Right forelimb (tissue), 1 donor: ENCODE data around the gene SCN10A.

Source experiments
- DNase-seq: peaks from one replicate; pipeline ENCODE4 v3.0.0-alpha.2; 2018

Gene SCN10A

GRCh38 chr3:38816026-38816425, at the start of gene SCN10A:
SCN10A (minus strand) TSS chr3:38816217; CDS start chr3:38794010, 22,207 bp downstream.
- no peak for DNase-seq

GRCh38 chr3:38853011-38853410, 37.0 kb upstream of the SCN10A start:
- DNase-seq = no peak

GRCh38 chr3:38843898-38844297, 27.9 kb upstream of the SCN10A start:
- DNase-seq = no peak

GRCh38 chr3:38842266-38842965, 26.4 kb upstream of the SCN10A start:
- no peak for DNase-seq

- DNase-seq = no peak
Observed at GRCh38 chr3:38840987-38841386, 25.0 kb upstream of the SCN10A start.

- no peak for DNase-seq
Observed at GRCh38 chr3:38837358-38837757, 21.3 kb upstream of the SCN10A start.

- no peak for DNase-seq
Observed at GRCh38 chr3:38836561-38836960, 20.5 kb upstream of the SCN10A start.

GRCh38 chr3:38835939-38836338, 19.9 kb upstream of the SCN10A start:
- DNase-seq = no peak

GRCh38 chr3:38834717-38835116, 18.7 kb upstream of the SCN10A start:
- no peak for DNase-seq

GRCh38 chr3:38834110-38834509, 18.1 kb upstream of the SCN10A start:
- no peak for DNase-seq

- no peak for DNase-seq
Observed at GRCh38 chr3:38829404-38829803, 13.4 kb upstream of the SCN10A start.

GRCh38 chr3:38828681-38829080, 12.7 kb upstream of the SCN10A start:
- no peak for DNase-seq

GRCh38 chr3:38827791-38828190, 11.8 kb upstream of the SCN10A start:
- no peak for DNase-seq

- DNase-seq = no peak
Observed at GRCh38 chr3:38826001-38826400, 10.0 kb upstream of the SCN10A start.

GRCh38 chr3:38824349-38824748, 8.3 kb upstream of the SCN10A start:
- no peak for DNase-seq

GRCh38 chr3:38823722-38824121, 7.7 kb upstream of the SCN10A start:
- DNase-seq = no peak

GRCh38 chr3:38823186-38823585, 7.2 kb upstream of the SCN10A start:
- DNase-seq = no peak

GRCh38 chr3:38811822-38812221, 4.2 kb downstream of the SCN10A start:
- DNase-seq = no peak

GRCh38 chr3:38805765-38806386, 10.1 kb downstream of the SCN10A start:
- peak; percentile 50 for DNase-seq

GRCh38 chr3:38805004-38805403, 11.0 kb downstream of the SCN10A start:
- DNase-seq = no peak

- no peak for DNase-seq
Observed at GRCh38 chr3:38800511-38800910, 15.5 kb downstream of the SCN10A start.

GRCh38 chr3:38793721-38794120, 22.3 kb downstream of the SCN10A start:
- DNase-seq = no peak

GRCh38 chr3:38792983-38793382, 23.0 kb downstream of the SCN10A start:
- no peak for DNase-seq

- no peak for DNase-seq
Observed at GRCh38 chr3:38782148-38782547, 33.9 kb downstream of the SCN10A start.

- DNase-seq = no peak
Observed at GRCh38 chr3:38773528-38773927, 42.5 kb downstream of the SCN10A start.
